Activated CD4-positive, alpha-beta T cell treated with anti-CD3 and anti-CD28 coated beads for 36 hours (primary cell): Measurements from ENCODE around the gene ZNF24. TPM values are rescaled to one million over a fixed set of nuclear protein-coding genes. Genes with fewer than 3 reads are reported as not detected.

Experiments used
- ATAC-seq: fragments of 200-7000 bp; cut with Tn5 transposase; one replicate; pipeline ENCODE4 v1.10.0; 2021; ENCODE audit warnings: mild to moderate bottlenecking, moderate library complexity
- CTCF ChIA-PET: fragments of 350-600 bp; sonication (Branson Sonifier 250); formaldehyde crosslinking; loops from one replicate; lab custom pipeline; 2021; ENCODE audit warnings: antibody characterized with exemption; lab: Charles Lee
- POLR2A ChIA-PET: fragments of 350-600 bp; sonication (Branson Sonifier 250); formaldehyde crosslinking; loops from one replicate; lab custom pipeline; 2021; ENCODE audit warnings: antibody characterized with exemption, inconsistent platforms; lab: Charles Lee
- DNase-seq: peaks from one replicate; pipeline ENCODE4 v3.0.0-alpha.2; 2020
- H3K27ac Mint-ChIP-seq: one replicate; pipeline ENCODE4 v1.8.0; 2021; ENCODE audit warnings: mixed read lengths
- H3K27me3 Mint-ChIP-seq: one replicate; pipeline ENCODE4 v1.8.0; 2021; ENCODE audit warnings: mixed read lengths
- H3K36me3 Mint-ChIP-seq: one replicate; pipeline ENCODE4 v1.8.0; 2021; ENCODE audit warnings: low read depth, mixed read lengths
- H3K4me1 Mint-ChIP-seq: one replicate; pipeline ENCODE4 v1.8.0; 2021; ENCODE audit warnings: mixed read lengths
- H3K4me3 Mint-ChIP-seq: one replicate; pipeline ENCODE4 v1.8.0; 2021; ENCODE audit warnings: mild to moderate bottlenecking, moderate library complexity, mixed read lengths
- H3K9me3 Mint-ChIP-seq: one replicate; pipeline ENCODE4 v1.8.0; 2021; ENCODE audit warnings: low read depth, mixed read lengths
- intact Hi-C, 2 experiments: fragments of 100-400 bp; cut with DNase I in 1 of 2; cut with micrococcal nuclease in 1 of 2; formaldehyde crosslinking; loops; one replicate each; pipeline versions ENCODE4 v1.14.2 to v1.15.1; 2022 to 2024; cut with DNase I, micrococcal nuclease
- total RNA-seq, 2 experiments: library from RNA; stranded (reverse); gene quantifications; one replicate each; pipeline ENCODE4 v1.2.3, GENCODE V29; 2021

Gene ZNF24
- total RNA-seq = 10 to 100 TPM; 31.7 to 50.9 TPM

GRCh38 chr18:35343936-35344735 lies at the start of gene ZNF24:
TSS of gene ZNF24 (minus strand) at chr18:35344420. CDS start at chr18:35340650, 3,770 bp downstream.
- Mint-ChIP-seq H3K27ac (peak within 1 kb of the TSS; percentile 94), H3K4me3 (peak within 1 kb of the TSS; percentile 86), H3K27me3 (no peaks in the 10 kb centered on the region), H3K36me3 (peaks cover 21% of the 10 kb centered on the region), H3K4me1 (peaks cover 38% of the 10 kb centered on the region), H3K9me3 (no peaks in the 10 kb centered on the region)
- POLR2A ChIA-PET = interaction anchor here (1.1 to 1.5 kb wide), 3 partner anchors 54 to 134 kb away, joined by 3 read pairs; partner anchors contain the start of genes ZNF397 and ZSCAN30
- intact Hi-C loops = loop anchor here (1.0 to 5.0 kb wide), 14 partner anchors 33 to 785 kb away; partner anchors contain the start of genes MAPRE2 (in 2 of the 2), ZNF397 (in 2 of the 2), ZSCAN30 (in 2 of the 2) and ELP2 (in 1 of the 2)
- DNase-seq (peak; percentile 96), ATAC-seq (peak; percentile 93)
- CTCF ChIA-PET = interaction anchor here (0.9 to 3.5 kb wide), 5 partner anchors 11 to 118 kb away, joined by 3 to 14 read pairs (median 4); no protein-coding TSS in a partner anchor

GRCh38 chr18:35393716-35394115 lies 49.5 kb upstream of the ZNF24 start:
- Mint-ChIP-seq H3K27ac (no peak overlapping the region), H3K36me3 (no peaks in the 10 kb centered on the region), H3K4me1 (no peaks in the 10 kb centered on the region), H3K9me3 (peaks cover 2% of the 10 kb centered on the region), H3K27me3 (peaks cover 10% of the 10 kb centered on the region), H3K4me3 (no peak overlapping the region)
- CTCF ChIA-PET = interaction anchor here (0.8 to 1.1 kb wide), 2 partner anchors 10 to 23 kb away, joined by 3 read pairs; no protein-coding TSS in a partner anchor
- POLR2A ChIA-PET = no interaction called here
- intact Hi-C loops = no loop called here
- no peak for DNase-seq
- ATAC-seq = no peak

- peaks cover 2% of the 10 kb centered on the region for H3K9me3 Mint-ChIP-seq
- ATAC-seq (no peak), DNase-seq (no peak)
- H3K4me3 Mint-ChIP-seq = no peak overlapping the region
- H3K27ac Mint-ChIP-seq = no peak overlapping the region
- H3K27me3 Mint-ChIP-seq = peaks cover 11% of the 10 kb centered on the region
- no peaks in the 10 kb centered on the region for H3K4me1 Mint-ChIP-seq
- intact Hi-C loops = no loop called here
- CTCF ChIA-PET = interaction anchor here (1.5 kb wide), 1 partner anchor 15 kb away, joined by 5 read pairs; no protein-coding TSS in a partner anchor
- POLR2A ChIA-PET = no interaction called here
- H3K36me3 Mint-ChIP-seq = no peaks in the 10 kb centered on the region
Measured at GRCh38 chr18:35392375-35392774, 48.2 kb upstream of the ZNF24 start.

GRCh38 chr18:35390951-35391700 lies 46.9 kb upstream of the ZNF24 start:
- DNase-seq = no peak
- Mint-ChIP-seq H3K27ac (no peak overlapping the region), H3K4me1 (peaks cover 2% of the 10 kb centered on the region), H3K9me3 (peaks cover 2% of the 10 kb centered on the region), H3K36me3 (no peaks in the 10 kb centered on the region), H3K4me3 (no peak overlapping the region), H3K27me3 (peaks cover 11% of the 10 kb centered on the region)
- intact Hi-C loops = no loop called here
- POLR2A ChIA-PET = no interaction called here
- CTCF ChIA-PET = no interaction called here
- ATAC-seq = no peak

GRCh38 chr18:35389095-35389618 lies 44.9 kb upstream of the ZNF24 start:
- ChIA-PET POLR2A (no interaction called here), CTCF (no interaction called here)
- intact Hi-C loops = loop anchor here (5.0 kb wide), 2 partner anchors 368 to 563 kb away; no protein-coding TSS in a partner anchor
- Mint-ChIP-seq H3K27ac (no peak overlapping the region), H3K9me3 (peaks cover 2% of the 10 kb centered on the region), H3K36me3 (no peaks in the 10 kb centered on the region), H3K4me1 (peaks cover 2% of the 10 kb centered on the region), H3K4me3 (no peak overlapping the region), H3K27me3 (peaks cover 15% of the 10 kb centered on the region)
- ATAC-seq = no peak
- no peak for DNase-seq

- Mint-ChIP-seq H3K4me3 (no peak overlapping the region), H3K27me3 (peaks cover 15% of the 10 kb centered on the region), H3K27ac (no peak overlapping the region), H3K9me3 (no peaks in the 10 kb centered on the region), H3K36me3 (no peaks in the 10 kb centered on the region), H3K4me1 (peaks cover 2% of the 10 kb centered on the region)
- intact Hi-C loops = loop anchor here (1.0 to 5.0 kb wide), 3 partner anchors 156 to 565 kb away; no protein-coding TSS in a partner anchor
- DNase-seq (peak; percentile 28), ATAC-seq (peak; percentile 48)
- CTCF ChIA-PET = interaction anchor here (0.6 to 2.8 kb wide), 31 partner anchors 8 to 744 kb away, joined by 3 to 25 read pairs (median 4); partner anchors contain the start of gene INO80C
- POLR2A ChIA-PET = no interaction called here
Measured at GRCh38 chr18:35387152-35387571, 42.9 kb upstream of the ZNF24 start.

GRCh38 chr18:35386600-35387100 lies 42.4 kb upstream of the ZNF24 start:
- no peak overlapping the region for H3K27ac Mint-ChIP-seq
- ATAC-seq = peak; percentile 98
- CTCF ChIA-PET = interaction anchor here (0.6 to 2.8 kb wide), 38 partner anchors 9 to 560 kb away, joined by 3 to 25 read pairs (median 4); partner anchors contain the start of gene INO80C
- intact Hi-C loops = loop anchor here (1.0 to 5.0 kb wide), 3 partner anchors 155 to 566 kb away; no protein-coding TSS in a partner anchor
- peaks cover 2% of the 10 kb centered on the region for H3K4me1 Mint-ChIP-seq
- no peaks in the 10 kb centered on the region for H3K9me3 Mint-ChIP-seq
- peaks cover 15% of the 10 kb centered on the region for H3K27me3 Mint-ChIP-seq
- H3K4me3 Mint-ChIP-seq = no peak overlapping the region
- H3K36me3 Mint-ChIP-seq = no peaks in the 10 kb centered on the region
- peak; percentile 79 for DNase-seq
- POLR2A ChIA-PET = no interaction called here

- intact Hi-C loops = no loop called here
- ChIA-PET CTCF (interaction anchor here (0.5 to 1.2 kb wide), 2 partner anchors 151 to 160 kb away, joined by 3 to 4 read pairs; no protein-coding TSS in a partner anchor), POLR2A (interaction anchor here (0.7 kb wide), 1 partner anchor 778 kb away, joined by 3 read pairs; no protein-coding TSS in a partner anchor)
- no peak for DNase-seq
- ATAC-seq = no peak
- Mint-ChIP-seq H3K27me3 (peaks cover 6% of the 10 kb centered on the region), H3K27ac (no peak overlapping the region), H3K9me3 (no peaks in the 10 kb centered on the region), H3K4me1 (peaks cover 2% of the 10 kb centered on the region), H3K4me3 (no peak overlapping the region), H3K36me3 (no peaks in the 10 kb centered on the region)
Measured at GRCh38 chr18:35383136-35383535, 38.9 kb upstream of the ZNF24 start.

- ChIA-PET POLR2A (no interaction called here), CTCF (interaction anchor here (1.9 kb wide), 1 partner anchor 24 kb away, joined by 6 read pairs; no protein-coding TSS in a partner anchor)
- Mint-ChIP-seq H3K4me1 (peaks cover 4% of the 10 kb centered on the region), H3K9me3 (no peaks in the 10 kb centered on the region), H3K36me3 (no peaks in the 10 kb centered on the region), H3K4me3 (no peak overlapping the region), H3K27me3 (peaks cover 3% of the 10 kb centered on the region), H3K27ac (no peak overlapping the region)
- ATAC-seq = no peak
- no peak for DNase-seq
- intact Hi-C loops = no loop called here
Measured at GRCh38 chr18:35379421-35379820, 35.2 kb upstream of the ZNF24 start.

- no peak overlapping the region for H3K27ac Mint-ChIP-seq
- POLR2A ChIA-PET = no interaction called here
- no peak overlapping the region for H3K4me3 Mint-ChIP-seq
- no peaks in the 10 kb centered on the region for H3K27me3 Mint-ChIP-seq
- no peaks in the 10 kb centered on the region for H3K9me3 Mint-ChIP-seq
- CTCF ChIA-PET = interaction anchor here (0.6 kb wide), 1 partner anchor 239 kb away, joined by 3 read pairs; no protein-coding TSS in a partner anchor
- ATAC-seq (no peak), DNase-seq (no peak)
- no peaks in the 10 kb centered on the region for H3K36me3 Mint-ChIP-seq
- intact Hi-C loops = no loop called here
- H3K4me1 Mint-ChIP-seq = peaks cover 4% of the 10 kb centered on the region
Measured at GRCh38 chr18:35378574-35378896, 34.3 kb upstream of the ZNF24 start.
